Fibroblast of mammary gland (primary cell): ENCODE results near the gene DOCK3.
"Not testable (repeated sequence)": the region's sequence is repeated elsewhere in the genome, so short reads cannot be mapped to it uniquely, and the experiment has no call there.

Experiments
- DNase-seq: peaks from one replicate; pipeline ENCODE4 v3.0.0-alpha.2; 2010; ENCODE audit warnings: low read depth
- H3K4me3 ChIP-seq: 2 replicates; pipeline ENCODE4 v1.5.1; 2011; ENCODE audit warnings: low read depth, mild to moderate bottlenecking, low read length, moderate library complexity; ENCODE audit not compliant: control insufficient read depth
- TF ChIP-seq, protein P1 (sequence below): conservative IDR thresholded peaks from 2 replicates; pipeline ENCODE4 v1.5.1; 2011; ENCODE audit warnings: low read depth, low read length, inconsistent platforms; ENCODE audit not compliant: control insufficient read depth, insufficient read depth

Gene DOCK3

DNA sequence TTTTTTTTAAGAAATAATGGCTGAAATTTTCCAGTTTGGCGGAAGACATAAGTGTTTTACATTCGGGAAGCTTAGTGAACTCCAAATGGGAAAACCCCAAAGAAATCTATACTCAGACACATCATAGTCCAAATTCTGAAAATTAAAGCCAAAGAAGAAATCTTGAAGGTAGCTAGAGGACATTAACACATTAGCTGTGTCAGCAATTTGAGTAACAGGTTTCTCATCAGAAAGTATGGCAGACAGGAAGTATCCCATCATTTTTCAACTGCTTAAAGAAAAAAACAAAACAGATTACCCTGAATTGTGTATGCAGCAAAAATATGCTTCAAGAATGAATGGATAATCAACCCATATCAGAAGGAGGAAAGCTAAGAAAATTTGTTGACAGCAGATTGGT is 261.7 kb downstream of the DOCK3 start:
- H3K4me3 ChIP-seq = no peak overlapping the region
- no peak for DNase-seq
- TF ChIP-seq, protein P1, sequence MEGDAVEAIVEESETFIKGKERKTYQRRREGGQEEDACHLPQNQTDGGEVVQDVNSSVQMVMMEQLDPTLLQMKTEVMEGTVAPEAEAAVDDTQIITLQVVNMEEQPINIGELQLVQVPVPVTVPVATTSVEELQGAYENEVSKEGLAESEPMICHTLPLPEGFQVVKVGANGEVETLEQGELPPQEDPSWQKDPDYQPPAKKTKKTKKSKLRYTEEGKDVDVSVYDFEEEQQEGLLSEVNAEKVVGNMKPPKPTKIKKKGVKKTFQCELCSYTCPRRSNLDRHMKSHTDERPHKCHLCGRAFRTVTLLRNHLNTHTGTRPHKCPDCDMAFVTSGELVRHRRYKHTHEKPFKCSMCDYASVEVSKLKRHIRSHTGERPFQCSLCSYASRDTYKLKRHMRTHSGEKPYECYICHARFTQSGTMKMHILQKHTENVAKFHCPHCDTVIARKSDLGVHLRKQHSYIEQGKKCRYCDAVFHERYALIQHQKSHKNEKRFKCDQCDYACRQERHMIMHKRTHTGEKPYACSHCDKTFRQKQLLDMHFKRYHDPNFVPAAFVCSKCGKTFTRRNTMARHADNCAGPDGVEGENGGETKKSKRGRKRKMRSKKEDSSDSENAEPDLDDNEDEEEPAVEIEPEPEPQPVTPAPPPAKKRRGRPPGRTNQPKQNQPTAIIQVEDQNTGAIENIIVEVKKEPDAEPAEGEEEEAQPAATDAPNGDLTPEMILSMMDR = no peak

DNA sequence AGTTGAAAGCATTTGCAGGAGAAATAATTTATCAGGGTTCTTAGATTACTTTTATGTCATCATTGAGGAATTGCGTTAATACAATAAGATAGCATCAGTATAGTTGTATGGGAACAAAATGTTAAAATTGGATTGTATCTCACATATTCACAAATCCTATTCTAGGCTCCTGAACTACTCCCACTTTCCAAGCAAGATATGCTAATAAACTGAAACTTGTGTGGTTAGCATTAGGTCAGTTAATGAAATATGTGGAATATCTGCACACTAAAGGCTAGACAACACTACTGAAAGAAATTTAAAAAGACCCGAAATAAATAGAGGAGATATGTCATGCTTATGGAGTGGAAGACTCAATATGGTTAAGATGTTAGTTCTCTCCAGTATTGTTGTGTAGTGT is 272.7 kb downstream of the DOCK3 start:
- TF ChIP-seq, protein P1 = no peak
- no peak overlapping the region for H3K4me3 ChIP-seq
- no peak for DNase-seq

DNA sequence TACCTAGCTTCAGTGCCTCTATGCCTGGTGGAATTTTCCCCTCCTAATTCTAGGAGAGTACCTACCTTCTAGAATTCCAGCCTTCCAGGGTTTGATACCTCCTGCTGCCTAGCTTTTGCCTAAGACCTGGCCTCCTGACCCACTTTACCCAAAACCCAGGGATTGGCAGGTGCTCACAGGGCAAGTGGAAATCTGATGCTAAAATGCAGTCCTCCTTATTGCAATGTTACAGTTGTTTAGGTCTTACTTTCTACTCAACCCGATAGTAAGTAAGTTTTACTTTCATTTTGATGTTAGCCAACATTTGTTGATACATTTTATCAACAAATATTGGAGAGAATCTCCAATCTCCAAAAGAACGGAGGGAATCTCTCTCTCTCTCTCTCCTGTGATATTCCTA is 275.9 kb downstream of the DOCK3 start:
- H3K4me3 ChIP-seq = no peak overlapping the region
- TF ChIP-seq, protein P1 = no peak
- DNase-seq = no peak

DNA sequence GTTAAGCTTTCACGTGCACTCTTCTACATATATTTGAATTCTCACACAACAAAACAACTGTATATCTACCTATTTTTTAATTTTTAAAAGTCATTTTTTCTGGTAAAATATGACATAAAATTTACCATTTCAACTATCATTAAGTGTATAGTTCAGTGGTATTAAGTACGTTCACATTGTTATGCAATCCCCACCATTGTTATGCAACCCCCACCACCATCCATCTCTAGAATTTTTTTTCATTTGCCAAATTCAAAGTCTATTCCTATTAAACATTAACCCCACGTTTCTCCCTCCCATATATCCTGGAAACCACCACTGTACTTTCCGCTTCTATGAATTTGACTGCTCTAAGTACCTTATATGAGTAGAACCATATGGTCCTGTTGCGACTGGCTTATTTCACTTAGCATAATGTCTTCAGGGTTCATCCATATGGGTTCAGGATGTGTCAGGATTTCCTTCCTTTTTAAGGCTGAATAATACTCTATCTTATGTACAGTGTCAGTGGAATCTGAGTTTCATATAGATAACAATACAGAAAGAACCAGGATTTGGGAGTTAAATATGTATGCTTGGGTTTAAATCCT is 279.2 kb downstream of the DOCK3 start:
- DNase-seq = no peak
- TF ChIP-seq, protein P1 = no peak
- no peak overlapping the region for H3K4me3 ChIP-seq

DNA sequence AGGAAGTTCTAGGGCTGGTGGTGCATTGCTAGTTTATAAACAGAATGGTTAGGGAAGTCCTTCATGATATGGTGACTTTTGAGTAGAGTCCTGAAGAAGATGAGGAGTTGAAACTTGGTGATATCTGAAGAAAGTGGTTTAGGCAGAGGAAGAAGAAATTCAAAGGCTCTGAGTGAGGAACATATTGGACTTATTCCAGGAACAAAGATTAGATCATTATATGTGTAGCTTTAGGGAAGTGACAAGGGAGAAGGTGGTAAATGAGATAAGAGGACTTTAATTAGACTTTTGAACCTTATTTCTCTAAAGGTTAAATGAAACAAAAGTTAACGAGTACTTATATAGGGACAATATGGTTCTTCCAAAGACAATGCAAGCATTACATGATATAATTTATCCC is 286.7 kb downstream of the DOCK3 start:
- TF ChIP-seq, protein P1 = no peak
- no peak overlapping the region for H3K4me3 ChIP-seq
- DNase-seq = no peak

DNA sequence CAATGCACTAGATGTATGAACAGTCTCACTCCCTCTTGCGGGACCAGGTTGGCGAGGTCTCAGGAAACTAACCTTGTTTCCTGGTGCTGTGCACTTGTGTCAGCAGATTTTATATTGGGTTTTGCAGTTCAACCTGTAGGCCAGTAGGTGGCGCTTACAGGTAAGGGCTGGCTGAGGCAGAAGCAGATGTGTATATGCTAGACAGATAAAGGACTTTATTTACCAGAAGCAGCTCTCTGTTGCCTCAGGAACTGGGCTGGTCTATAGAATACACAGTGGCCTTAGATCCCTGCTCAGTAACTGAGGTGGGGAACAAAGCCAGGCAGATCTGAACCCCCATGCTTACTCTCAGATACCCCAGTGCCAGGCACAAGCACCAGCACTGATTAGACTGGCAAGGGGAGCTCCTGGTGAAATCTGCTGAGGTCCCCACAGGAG is 296.8 kb downstream of the DOCK3 start:
- peak; percentile 47 for DNase-seq
- TF ChIP-seq, protein P1 = peak; percentile 80

DNA sequence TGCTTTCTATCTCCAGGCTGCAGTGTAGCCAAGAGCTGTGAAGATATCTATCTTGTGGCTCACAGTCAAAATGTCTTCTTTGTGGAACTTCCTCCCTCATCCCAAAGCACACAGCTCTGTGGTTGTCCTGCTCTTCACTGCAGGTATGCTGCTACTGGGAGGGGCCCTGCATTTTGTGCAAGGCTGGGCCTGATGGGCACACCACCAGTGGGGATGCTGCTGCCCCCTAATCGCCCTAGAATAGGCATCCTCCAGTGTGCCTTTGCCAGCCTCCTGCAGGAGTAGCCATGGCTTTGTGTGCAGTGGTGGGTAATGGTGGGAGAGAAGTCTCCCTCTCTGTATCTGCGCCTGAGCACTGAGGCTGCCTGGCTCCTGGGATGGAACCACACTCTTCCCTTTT is 297.3 kb downstream of the DOCK3 start:
- no peak overlapping the region for H3K4me3 ChIP-seq
- no peak for DNase-seq
- TF ChIP-seq, protein P1 = no peak

More for the DNA sequence above, 296.8 kb downstream of the DOCK3 start:
- no peak overlapping the region for H3K4me3 ChIP-seq

DNA sequence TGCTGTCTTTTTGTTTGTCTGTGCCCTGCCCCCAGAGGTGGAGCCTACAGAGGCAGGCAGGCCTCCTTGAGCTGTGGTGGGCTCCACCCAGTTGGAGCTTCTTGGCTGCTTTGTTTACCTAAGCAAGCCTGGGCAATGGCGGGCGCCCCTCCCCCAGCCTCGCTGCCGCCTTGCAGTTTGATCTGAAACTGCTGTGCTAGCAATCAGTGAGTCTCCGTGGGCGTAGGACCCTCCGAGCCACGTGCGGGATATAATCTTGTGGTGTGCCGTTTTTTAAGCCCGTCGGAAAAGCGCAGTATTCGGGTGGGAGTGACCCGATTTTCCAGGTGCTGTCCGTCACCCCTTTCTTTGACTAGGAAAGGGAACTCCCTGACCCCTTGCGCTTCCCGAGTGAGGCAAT is 303.9 kb downstream of the DOCK3 start:
- H3K4me3 ChIP-seq, DNase-seq: not testable (repeated sequence)
